ENCODE measurements around the gene PIGU. TPM values are rescaled to one million over a fixed set of nuclear protein-coding genes. Genes with fewer than 3 reads are reported as not detected.

The PIGU gene
- total and polyA plus RNA-seq, 8 donors: 4.1 to 20.4 (median 7.9) TPM

DNA sequence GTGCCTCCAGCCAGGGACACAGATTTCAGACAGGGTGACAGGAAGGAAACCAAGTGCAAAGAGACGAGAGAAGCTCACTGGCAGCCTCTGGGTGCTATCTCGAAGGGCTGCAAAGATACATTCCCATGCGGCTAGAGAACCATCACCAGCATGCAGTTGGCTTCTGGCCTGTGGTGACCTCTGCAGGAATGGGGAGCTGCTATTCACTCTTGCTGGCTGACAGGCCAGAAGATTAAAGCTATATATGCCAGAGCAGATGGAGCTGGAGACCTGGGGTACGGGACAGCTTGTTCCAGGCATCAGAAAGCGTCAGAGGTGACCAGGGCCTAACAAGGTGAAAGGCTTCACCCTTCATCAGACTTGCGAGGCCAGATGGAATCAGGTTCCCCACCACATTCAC lies 98.4 kb downstream of the PIGU start:
- DNase-seq (no peak), FAIRE-seq (no peak), ATAC-seq (no peak)
- no peak overlapping the region for H3K4me3 ChIP-seq
- TF ChIP-seq, protein P1, sequence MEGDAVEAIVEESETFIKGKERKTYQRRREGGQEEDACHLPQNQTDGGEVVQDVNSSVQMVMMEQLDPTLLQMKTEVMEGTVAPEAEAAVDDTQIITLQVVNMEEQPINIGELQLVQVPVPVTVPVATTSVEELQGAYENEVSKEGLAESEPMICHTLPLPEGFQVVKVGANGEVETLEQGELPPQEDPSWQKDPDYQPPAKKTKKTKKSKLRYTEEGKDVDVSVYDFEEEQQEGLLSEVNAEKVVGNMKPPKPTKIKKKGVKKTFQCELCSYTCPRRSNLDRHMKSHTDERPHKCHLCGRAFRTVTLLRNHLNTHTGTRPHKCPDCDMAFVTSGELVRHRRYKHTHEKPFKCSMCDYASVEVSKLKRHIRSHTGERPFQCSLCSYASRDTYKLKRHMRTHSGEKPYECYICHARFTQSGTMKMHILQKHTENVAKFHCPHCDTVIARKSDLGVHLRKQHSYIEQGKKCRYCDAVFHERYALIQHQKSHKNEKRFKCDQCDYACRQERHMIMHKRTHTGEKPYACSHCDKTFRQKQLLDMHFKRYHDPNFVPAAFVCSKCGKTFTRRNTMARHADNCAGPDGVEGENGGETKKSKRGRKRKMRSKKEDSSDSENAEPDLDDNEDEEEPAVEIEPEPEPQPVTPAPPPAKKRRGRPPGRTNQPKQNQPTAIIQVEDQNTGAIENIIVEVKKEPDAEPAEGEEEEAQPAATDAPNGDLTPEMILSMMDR (IDR thresholded peaks at IDR 0.05): no peak
- intact Hi-C loops (cut with DNase I): no loop called here
- no peak overlapping the region for H3K27ac ChIP-seq
- H3K27me3 ChIP-seq: no peaks in the 10 kb centered on the region
- no peaks in the 10 kb centered on the region for H3K9me3 ChIP-seq
- H3K4me1 ChIP-seq: no peaks in the 10 kb centered on the region
- H3K36me3 ChIP-seq: no peaks in the 10 kb centered on the region
- 85 to 87% methylated on average over 6 of the region's 6 CpGs for WGBS, 2 donors

DNA sequence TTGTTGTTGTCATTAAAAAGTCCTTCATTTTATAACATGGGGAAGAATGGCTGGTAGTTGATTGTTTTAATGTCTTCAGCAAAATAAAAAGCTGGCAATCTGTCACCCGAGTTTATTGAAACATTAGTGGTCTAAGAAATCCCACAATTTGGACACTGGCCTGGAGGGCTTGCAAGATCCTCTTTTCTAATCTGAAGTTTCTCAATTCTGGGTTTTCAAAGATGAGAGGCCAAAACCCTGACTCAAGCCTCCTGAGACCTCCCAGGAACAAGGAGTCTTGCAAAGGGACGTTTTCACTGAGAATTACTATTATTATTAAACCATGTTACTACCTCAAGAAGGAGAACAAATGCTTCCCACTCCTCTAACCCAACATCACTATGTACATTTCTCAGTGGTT lies 98.9 kb downstream of the PIGU start:
- no peaks in the 10 kb centered on the region for H3K4me1 ChIP-seq

DNA sequence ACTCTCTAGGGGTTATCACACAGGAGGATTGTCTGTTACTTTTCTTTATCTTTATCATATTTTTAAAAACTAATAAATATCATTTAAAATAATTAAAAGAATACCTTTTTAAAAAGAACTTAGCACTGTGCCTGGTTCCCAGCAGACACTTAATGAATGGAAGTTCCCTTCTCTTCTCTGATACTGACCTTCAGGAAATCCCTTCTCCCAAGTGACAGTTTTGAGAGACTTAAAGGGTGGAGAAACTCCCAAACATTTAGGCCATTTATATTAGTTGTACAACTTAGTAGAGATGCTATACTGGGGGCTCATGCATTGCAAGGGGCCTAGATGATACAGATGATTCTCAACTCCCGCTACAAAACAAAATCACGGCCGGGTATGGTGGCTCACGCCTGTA lies 99.8 kb downstream of the PIGU start:
- H3K27ac ChIP-seq: no peak overlapping the region
- no peaks in the 10 kb centered on the region for H3K4me1 ChIP-seq
- ATAC-seq (no peak), FAIRE-seq (no peak), DNase-seq (no peak)
- intact Hi-C loops (cut with DNase I): no loop called here
- 97 to 99% methylated on average over 4 of the region's 4 CpGs for WGBS, 2 donors
- no peak overlapping the region for H3K4me3 ChIP-seq
- no peaks in the 10 kb centered on the region for H3K36me3 ChIP-seq
- no peaks in the 10 kb centered on the region for H3K9me3 ChIP-seq
- TF ChIP-seq, protein P1 (IDR thresholded peaks at IDR 0.05): no peak
- no peaks in the 10 kb centered on the region for H3K27me3 ChIP-seq

More for the DNA sequence above, 98.9 kb downstream of the PIGU start:
- no peak for ATAC-seq
- Histone ChIP-seq H3K36me3 (no peaks in the 10 kb centered on the region), H3K27me3 (no peaks in the 10 kb centered on the region), H3K9me3 (no peaks in the 10 kb centered on the region), H3K27ac (no peak overlapping the region), H3K4me3 (no peak overlapping the region)
- no peak for FAIRE-seq
- DNase-seq: no peak
- TF ChIP-seq, protein P1 (IDR thresholded peaks at IDR 0.05): no peak
- intact Hi-C loops (cut with DNase I): no loop called here
- WGBS, 2 donors: 69 to 84% methylated on average over 2 of the region's 2 CpGs

DNA sequence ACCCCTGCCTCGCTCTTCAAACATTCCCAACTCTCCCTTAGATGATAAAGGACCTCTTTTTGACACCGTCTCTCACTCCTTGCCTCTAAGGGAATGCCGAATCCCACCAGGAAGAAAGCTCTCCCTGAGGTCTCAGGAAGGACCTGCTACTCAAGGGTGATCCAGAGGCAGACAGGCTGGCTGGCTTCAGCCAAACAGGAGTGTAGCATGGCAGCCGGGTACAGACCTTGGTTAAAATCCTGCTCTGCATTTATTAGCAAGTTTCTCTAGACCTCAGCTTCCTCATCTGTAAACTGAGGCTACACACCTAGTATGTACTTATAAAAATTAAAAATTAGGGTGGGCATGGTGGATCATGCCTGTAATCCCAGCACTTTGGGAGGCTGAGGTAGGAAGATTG lies 101.1 kb downstream of the PIGU start:
- TF ChIP-seq, protein P1 (IDR thresholded peaks at IDR 0.05): no peak
- WGBS, 2 donors: 94 to 95% methylated on average over 4 of the region's 4 CpGs
- ATAC-seq (no peak), FAIRE-seq (no peak), DNase-seq (no peak)
- no peaks in the 10 kb centered on the region for H3K27me3 ChIP-seq
- no peak overlapping the region for H3K27ac ChIP-seq
- H3K4me1 ChIP-seq: no peaks in the 10 kb centered on the region
- H3K4me3 ChIP-seq: no peak overlapping the region
- H3K36me3 ChIP-seq: no peaks in the 10 kb centered on the region
- H3K9me3 ChIP-seq: no peaks in the 10 kb centered on the region
- intact Hi-C loops (cut with DNase I): no loop called here

DNA sequence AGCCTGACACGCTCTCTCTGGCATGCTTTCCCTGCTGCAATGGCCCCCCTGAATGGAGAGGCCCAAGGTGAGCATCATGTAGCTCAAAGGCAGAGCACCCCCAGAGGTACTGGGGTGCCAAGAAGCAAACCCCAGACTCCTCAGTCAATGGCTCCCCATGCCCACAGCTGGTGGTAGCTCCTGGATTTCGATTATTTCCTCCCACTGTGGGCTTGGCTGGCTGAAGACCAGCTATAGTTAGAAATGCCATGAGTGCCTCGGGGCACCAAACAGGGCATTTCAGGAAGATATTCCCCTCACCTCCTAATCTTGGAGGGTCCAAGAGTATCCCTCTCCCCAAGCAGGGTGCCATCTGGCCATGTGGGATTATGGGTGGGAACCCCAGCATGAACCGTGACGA lies 101.6 kb downstream of the PIGU start:
- no peak for DNase-seq
- TF ChIP-seq, protein P1 (IDR thresholded peaks at IDR 0.05): no peak
- no peak for FAIRE-seq
- Histone ChIP-seq H3K27me3 (no peaks in the 10 kb centered on the region), H3K4me1 (no peaks in the 10 kb centered on the region), H3K4me3 (no peak overlapping the region), H3K36me3 (no peaks in the 10 kb centered on the region), H3K27ac (no peak overlapping the region), H3K9me3 (no peaks in the 10 kb centered on the region)
- ATAC-seq: no peak
- 88 to 92% methylated on average over 5 of the region's 5 CpGs for WGBS, 2 donors
- intact Hi-C loops (cut with DNase I): no loop called here

Measured in pancreas (tissue), 10 donors.